ENCODE data around the gene ZBTB16. TPM values are rescaled to one million over a fixed set of nuclear protein-coding genes. Genes with fewer than 3 reads are reported as not detected.

ZBTB16 gene
- total RNA-seq, 1 experiment from 2014 or later = 0.44 TPM

DNA sequence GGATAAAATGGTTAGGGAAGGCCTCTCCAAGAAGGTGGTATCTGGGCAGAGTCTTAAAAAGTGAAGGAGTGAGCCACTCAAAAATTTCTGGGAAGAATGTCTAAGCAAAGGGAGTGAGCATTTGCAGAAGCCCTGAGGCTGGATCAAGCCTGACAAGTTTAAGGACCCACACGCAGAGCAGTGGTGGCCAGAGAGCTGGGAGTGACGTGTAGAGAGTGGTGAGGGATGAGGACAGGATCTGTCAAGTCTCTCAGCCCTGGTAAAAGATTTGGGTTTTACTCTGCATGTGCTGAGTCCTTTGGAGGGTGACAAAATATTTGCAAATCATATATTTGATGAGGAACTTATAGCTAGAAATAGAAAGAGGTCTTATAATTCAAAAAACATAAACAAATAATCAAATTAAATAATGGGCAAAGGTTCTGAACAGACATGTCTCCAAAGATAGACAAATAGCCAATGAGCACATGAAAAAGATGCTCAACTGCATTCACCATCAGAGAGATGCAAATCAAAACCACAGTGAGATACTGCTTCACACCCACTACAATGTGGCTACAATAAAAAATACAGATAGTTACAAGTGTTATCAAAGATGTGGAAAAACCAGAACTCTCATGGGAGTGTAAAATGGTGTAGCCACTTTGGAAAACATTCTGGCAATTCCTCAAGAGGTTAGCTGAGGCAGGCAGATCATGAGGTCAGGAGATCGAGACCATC is 129.5 kb downstream of the ZBTB16 start:
- Histone ChIP-seq H3K27ac (no peak overlapping the region), H3K4me3 (no peak overlapping the region), H2AFZ (no peak overlapping the region), H3K36me3 (ENCODE audit: low read depth) (no peaks in the 10 kb centered on the region), H3K27me3 (ENCODE audit: insufficient read depth, low read depth) (peaks cover 76% of the 10 kb centered on the region), H4K20me1 (ENCODE audit: insufficient read depth) (no peaks in the 10 kb centered on the region), H3K4me1 (replicated peaks; ENCODE audit: insufficient read depth) (no peaks in the 10 kb centered on the region), H3K9me3 (ENCODE audit: insufficient read depth, low read depth) (no peaks in the 10 kb centered on the region), H3K79me2 (ENCODE audit: low read depth) (no peaks in the 10 kb centered on the region), H3F3A (ENCODE audit: insufficient read depth, low read depth) (no peaks in the 10 kb centered on the region), H3K4me2 (no peak overlapping the region), H3K9me2 (ENCODE audit: insufficient read depth) (no peaks in the 10 kb centered on the region)
- BruUV-seq (replicated peaks) = no TSS peak
- ChIA-PET CTCF (no interaction called here), POLR2A (ENCODE audit: unreplicated experiment) (no interaction called here)
- intact Hi-C loops (cut with micrococcal nuclease; ENCODE audit: unreplicated experiment) = no loop called here
- TF ChIP-seq, protein P1, sequence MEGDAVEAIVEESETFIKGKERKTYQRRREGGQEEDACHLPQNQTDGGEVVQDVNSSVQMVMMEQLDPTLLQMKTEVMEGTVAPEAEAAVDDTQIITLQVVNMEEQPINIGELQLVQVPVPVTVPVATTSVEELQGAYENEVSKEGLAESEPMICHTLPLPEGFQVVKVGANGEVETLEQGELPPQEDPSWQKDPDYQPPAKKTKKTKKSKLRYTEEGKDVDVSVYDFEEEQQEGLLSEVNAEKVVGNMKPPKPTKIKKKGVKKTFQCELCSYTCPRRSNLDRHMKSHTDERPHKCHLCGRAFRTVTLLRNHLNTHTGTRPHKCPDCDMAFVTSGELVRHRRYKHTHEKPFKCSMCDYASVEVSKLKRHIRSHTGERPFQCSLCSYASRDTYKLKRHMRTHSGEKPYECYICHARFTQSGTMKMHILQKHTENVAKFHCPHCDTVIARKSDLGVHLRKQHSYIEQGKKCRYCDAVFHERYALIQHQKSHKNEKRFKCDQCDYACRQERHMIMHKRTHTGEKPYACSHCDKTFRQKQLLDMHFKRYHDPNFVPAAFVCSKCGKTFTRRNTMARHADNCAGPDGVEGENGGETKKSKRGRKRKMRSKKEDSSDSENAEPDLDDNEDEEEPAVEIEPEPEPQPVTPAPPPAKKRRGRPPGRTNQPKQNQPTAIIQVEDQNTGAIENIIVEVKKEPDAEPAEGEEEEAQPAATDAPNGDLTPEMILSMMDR (conservative IDR thresholded peaks at IDR 0.05) = no peak
- no peak for TF ChIP-seq EZH2 (IDR thresholded peaks at IDR 0.05; ENCODE audit: low read depth)
- no peak for DNase-seq

- H3K9me3 ChIP-seq (ENCODE audit: insufficient read depth, low read depth) = no peaks in the 10 kb centered on the region
- no peaks in the 10 kb centered on the region for H3K36me3 ChIP-seq (ENCODE audit: low read depth)
- H3K27ac ChIP-seq = no peak overlapping the region
- CTCF ChIA-PET = no interaction called here
- peaks cover 70% of the 10 kb centered on the region for H3K27me3 ChIP-seq (ENCODE audit: insufficient read depth, low read depth)
- intact Hi-C loops (cut with micrococcal nuclease; ENCODE audit: unreplicated experiment) = no loop called here
- no peak for DNase-seq
- BruUV-seq (replicated peaks) = no TSS peak
- TF ChIP-seq, protein P1 (conservative IDR thresholded peaks at IDR 0.05) = no peak
- no peak for TF ChIP-seq EZH2 (IDR thresholded peaks at IDR 0.05; ENCODE audit: low read depth)
- no peaks in the 10 kb centered on the region for H3F3A ChIP-seq (ENCODE audit: insufficient read depth, low read depth)
- H3K4me3 ChIP-seq = no peak overlapping the region
- no peaks in the 10 kb centered on the region for H4K20me1 ChIP-seq (ENCODE audit: insufficient read depth)
- H3K9me2 ChIP-seq (ENCODE audit: insufficient read depth) = no peaks in the 10 kb centered on the region
- H3K4me2 ChIP-seq = no peak overlapping the region
- H2AFZ ChIP-seq = no peak overlapping the region
- POLR2A ChIA-PET (ENCODE audit: unreplicated experiment) = no interaction called here
- no peaks in the 10 kb centered on the region for H3K79me2 ChIP-seq (ENCODE audit: low read depth)
- no peaks in the 10 kb centered on the region for H3K4me1 ChIP-seq (replicated peaks; ENCODE audit: insufficient read depth)
These were observed 131.1 kb downstream of the ZBTB16 start for GRCh38 chr11:114190630-114191029.

DNA sequence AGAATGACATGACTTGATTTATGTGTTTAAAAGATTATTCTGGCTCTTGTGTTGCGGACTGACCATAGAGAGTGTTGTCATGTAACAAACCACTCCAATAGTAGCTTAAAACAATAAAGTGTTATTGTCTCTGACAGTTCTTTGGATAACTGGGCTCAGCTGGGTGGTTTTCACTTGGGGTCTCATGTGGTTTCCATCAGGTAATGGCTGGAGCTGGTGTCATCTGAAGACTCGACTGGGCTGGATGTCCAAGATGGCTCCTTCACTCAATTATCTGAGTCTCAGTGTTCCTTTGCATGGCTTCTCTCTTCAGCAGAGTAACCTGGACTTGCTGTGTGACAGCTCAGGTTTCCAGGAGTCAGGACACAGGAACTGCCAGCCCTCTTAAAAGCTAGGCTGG is 132.4 kb downstream of the ZBTB16 start:
- intact Hi-C loops (cut with micrococcal nuclease; ENCODE audit: unreplicated experiment) = no loop called here
- BruUV-seq (replicated peaks) = no TSS peak
- TF ChIP-seq, protein P1 (conservative IDR thresholded peaks at IDR 0.05) = no peak
- TF ChIP-seq EZH2 (IDR thresholded peaks at IDR 0.05; ENCODE audit: low read depth) = no peak
- H3K4me3 ChIP-seq = no peak overlapping the region
- H3K9me3 ChIP-seq (ENCODE audit: insufficient read depth, low read depth) = no peaks in the 10 kb centered on the region
- no peaks in the 10 kb centered on the region for H3F3A ChIP-seq (ENCODE audit: insufficient read depth, low read depth)
- POLR2A ChIA-PET (ENCODE audit: unreplicated experiment) = no interaction called here
- no peaks in the 10 kb centered on the region for H3K4me1 ChIP-seq (replicated peaks; ENCODE audit: insufficient read depth)
- H3K79me2 ChIP-seq (ENCODE audit: low read depth) = no peaks in the 10 kb centered on the region
- no peaks in the 10 kb centered on the region for H4K20me1 ChIP-seq (ENCODE audit: insufficient read depth)
- no peaks in the 10 kb centered on the region for H3K9me2 ChIP-seq (ENCODE audit: insufficient read depth)
- H3K4me2 ChIP-seq = no peak overlapping the region
- peaks cover 68% of the 10 kb centered on the region for H3K27me3 ChIP-seq (ENCODE audit: insufficient read depth, low read depth)
- no peak overlapping the region for H3K27ac ChIP-seq
- DNase-seq = no peak
- no peak overlapping the region for H2AFZ ChIP-seq
- no peaks in the 10 kb centered on the region for H3K36me3 ChIP-seq (ENCODE audit: low read depth)
- CTCF ChIA-PET = no interaction called here
